Measurements from ENCODE around the gene ZNF532.

The ZNF532 gene

DNA sequence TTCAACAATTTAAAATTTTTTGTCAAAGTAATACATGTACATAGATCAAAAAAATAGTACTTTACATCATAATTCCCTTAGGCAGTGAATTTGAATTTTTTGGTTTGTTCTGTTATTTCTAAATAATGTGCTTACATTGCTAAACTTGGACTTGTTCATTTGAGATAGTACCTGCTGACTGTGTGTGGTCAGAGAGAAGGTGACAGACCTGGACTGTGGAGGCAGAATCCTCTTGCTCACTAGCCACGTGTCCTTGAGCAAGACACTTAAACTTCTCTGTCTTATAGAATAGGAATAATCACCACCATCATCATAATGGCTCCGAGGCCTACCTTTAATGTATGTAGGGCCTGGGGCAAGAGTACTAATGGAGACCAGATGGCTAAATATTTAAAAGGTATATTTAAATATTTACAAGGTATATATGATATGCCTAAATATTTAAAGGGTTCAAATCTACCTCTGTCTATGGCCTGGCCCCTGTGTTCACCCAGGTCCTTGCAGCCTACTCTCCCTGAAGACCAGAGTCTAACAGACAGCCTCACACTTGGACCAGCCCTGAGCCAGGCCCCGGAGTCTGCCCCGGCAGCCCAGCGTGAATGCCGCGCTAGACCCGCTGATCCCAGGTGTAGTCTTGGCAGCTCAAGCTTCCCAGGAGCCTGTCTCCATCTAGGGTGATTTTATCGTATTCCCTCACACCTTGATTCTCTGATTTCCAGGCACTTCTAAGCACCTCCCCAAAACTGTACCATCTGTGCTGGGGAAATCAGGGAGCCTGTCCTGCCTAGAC is 33.5 kb downstream of the ZNF532 start:
- Histone ChIP-seq H3K27me3 (ENCODE audit: control insufficient read depth, insufficient read depth, low read length) (no peaks in the 10 kb centered on the region), H3K36me3 (ENCODE audit: control insufficient read depth, insufficient read depth, low read length) (peaks cover 14% of the 10 kb centered on the region; the same call in 1 of the 2 replicates), H3K4me3 (ENCODE audit: low read length) (no peak overlapping the region), H3K9me3 (ENCODE audit: control insufficient read depth, insufficient read depth, low read length) (no peaks in the 10 kb centered on the region), H3K4me1 (ENCODE audit: control insufficient read depth, insufficient read depth, low read length) (peaks cover 3% of the 10 kb centered on the region), H3K27ac (ENCODE audit: low read length) (no peak overlapping the region)
- DNase-seq (ENCODE audit: low read depth, low spot score), result no peak
- WGBS (ENCODE audit: insufficient coverage, insufficient read length), result no CpG with 5 or more reads among the region's 9 CpGs

DNA sequence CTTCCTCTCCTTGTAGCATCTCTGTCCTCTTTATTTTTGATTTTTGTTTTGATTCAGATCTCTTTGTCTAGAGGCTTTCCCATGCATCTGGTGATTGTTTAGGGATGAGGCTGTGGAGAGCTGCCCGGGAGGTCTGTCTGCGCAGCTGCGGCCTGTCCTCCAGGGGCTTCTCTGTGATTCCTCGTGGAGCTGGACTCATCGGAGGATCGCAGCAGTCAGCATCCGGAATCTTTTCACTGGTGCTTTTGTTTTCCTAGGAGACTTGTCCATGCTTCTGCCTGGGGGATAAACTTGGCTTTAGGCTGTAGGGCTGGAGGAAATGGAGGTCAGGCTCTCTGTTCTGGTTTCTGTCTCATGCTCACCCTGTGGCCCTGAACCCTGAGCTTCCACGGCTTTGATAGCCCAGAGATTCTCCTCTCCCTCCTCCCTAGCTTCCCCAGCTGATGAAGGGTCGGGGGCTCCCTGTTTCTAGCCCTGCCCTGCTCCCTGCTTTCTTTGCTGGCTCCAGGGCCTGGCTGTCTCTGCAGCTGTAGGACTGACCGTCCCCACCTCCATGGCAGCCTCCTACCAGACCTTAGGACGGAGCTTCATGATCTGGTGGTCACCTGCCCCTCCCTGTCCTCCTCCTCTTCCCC is 35.5 kb downstream of the ZNF532 start:
- Histone ChIP-seq H3K27me3 (ENCODE audit: control insufficient read depth, insufficient read depth, low read length) (no peaks in the 10 kb centered on the region), H3K36me3 (ENCODE audit: control insufficient read depth, insufficient read depth, low read length) (peaks cover 16% of the 10 kb centered on the region; the same call in 1 of the 2 replicates), H3K4me1 (ENCODE audit: control insufficient read depth, insufficient read depth, low read length) (peaks cover 2% of the 10 kb centered on the region), H3K27ac (ENCODE audit: low read length) (no peak overlapping the region), H3K9me3 (ENCODE audit: control insufficient read depth, insufficient read depth, low read length) (no peaks in the 10 kb centered on the region), H3K4me3 (ENCODE audit: low read length) (no peak overlapping the region)
- no CpG with 5 or more reads among the region's 11 CpGs for WGBS (ENCODE audit: insufficient coverage, insufficient read length)
- DNase-seq (ENCODE audit: low read depth, low spot score), result no peak

DNA sequence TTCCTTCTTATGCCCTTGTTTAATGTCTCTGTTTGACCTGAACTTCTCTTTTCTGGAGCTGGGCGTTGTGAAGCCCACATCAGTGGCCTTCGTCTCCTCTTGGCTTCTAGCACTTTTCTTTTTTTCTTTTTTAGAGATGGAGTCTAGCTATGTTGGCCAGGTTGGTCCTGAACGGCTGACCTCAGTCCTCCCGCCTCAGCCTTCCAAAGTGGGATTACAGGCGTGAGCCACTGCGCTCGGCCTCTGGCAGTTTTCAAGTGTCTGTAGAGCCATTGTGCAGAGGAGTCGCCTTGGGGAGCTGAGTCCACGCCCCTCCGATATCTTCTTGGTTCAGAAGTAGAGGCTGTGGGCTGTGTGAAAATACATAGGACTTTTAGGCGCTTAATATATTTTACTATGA is 36.5 kb downstream of the ZNF532 start:
- Histone ChIP-seq H3K4me1 (ENCODE audit: control insufficient read depth, insufficient read depth, low read length) (peaks cover 3% of the 10 kb centered on the region), H3K36me3 (ENCODE audit: control insufficient read depth, insufficient read depth, low read length) (peaks cover 19% of the 10 kb centered on the region; the same call in 1 of the 2 replicates)
- WGBS (ENCODE audit: insufficient coverage, insufficient read length), result no CpG with 5 or more reads among the region's 11 CpGs

DNA sequence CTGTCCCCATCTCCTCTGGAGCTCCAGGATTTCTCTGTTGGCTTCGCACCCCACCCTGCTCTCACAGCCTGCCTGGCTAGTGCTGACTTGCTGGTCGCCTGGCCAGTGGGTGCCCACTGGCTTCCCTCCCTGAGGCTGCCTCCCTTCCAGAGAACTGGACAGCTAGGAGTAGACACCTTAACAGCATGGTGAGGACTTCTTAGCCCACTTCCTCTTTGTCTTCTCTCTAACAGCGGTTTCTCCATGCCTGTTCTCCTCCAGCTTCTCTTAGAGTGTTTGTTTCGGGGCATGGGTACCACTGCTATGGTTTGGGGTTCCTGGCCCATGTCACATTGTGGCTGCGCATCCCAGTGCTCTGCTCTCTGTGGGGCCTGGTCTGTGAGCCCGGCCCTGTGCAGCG is 37.1 kb downstream of the ZNF532 start:
- Histone ChIP-seq H3K4me3 (ENCODE audit: low read length) (no peak overlapping the region), H3K4me1 (ENCODE audit: control insufficient read depth, insufficient read depth, low read length) (peaks cover 1% of the 10 kb centered on the region; the same call in 1 of the 2 replicates), H3K9me3 (ENCODE audit: control insufficient read depth, insufficient read depth, low read length) (no peaks in the 10 kb centered on the region), H3K27ac (ENCODE audit: low read length) (no peak overlapping the region), H3K27me3 (ENCODE audit: control insufficient read depth, insufficient read depth, low read length) (no peaks in the 10 kb centered on the region), H3K36me3 (ENCODE audit: control insufficient read depth, insufficient read depth, low read length) (peaks cover 19% of the 10 kb centered on the region; the same call in 1 of the 2 replicates)
- no CpG with 5 or more reads among the region's 7 CpGs for WGBS (ENCODE audit: insufficient coverage, insufficient read length)
- DNase-seq (ENCODE audit: low read depth, low spot score), result no peak

More for the DNA sequence above, 36.5 kb downstream of the ZNF532 start:
- H3K27ac ChIP-seq (ENCODE audit: low read length), result no peak overlapping the region
- no peak overlapping the region for H3K4me3 ChIP-seq (ENCODE audit: low read length)
- no peak for DNase-seq (ENCODE audit: low read depth, low spot score)
- H3K9me3 ChIP-seq (ENCODE audit: control insufficient read depth, insufficient read depth, low read length), result no peaks in the 10 kb centered on the region
- no peaks in the 10 kb centered on the region for H3K27me3 ChIP-seq (ENCODE audit: control insufficient read depth, insufficient read depth, low read length)

DNA sequence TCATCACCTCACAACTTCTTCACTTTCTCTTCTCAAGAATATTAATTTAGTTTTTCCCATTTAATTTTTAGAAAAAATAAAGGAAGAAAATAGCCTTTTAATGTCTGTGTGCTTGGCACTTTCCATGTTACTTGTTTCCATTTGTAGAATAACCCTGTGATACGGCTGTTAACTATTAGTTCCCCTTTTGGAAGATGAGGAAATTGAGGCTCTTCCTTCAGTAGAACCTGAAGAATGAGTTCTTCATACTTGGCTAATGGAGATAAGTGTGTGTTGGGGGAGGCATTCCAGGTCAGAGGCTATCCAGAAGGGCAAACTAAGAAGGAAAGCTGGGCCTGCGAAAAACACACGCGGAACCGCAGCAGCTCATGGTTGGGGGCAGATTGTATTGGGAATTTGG is 38.3 kb downstream of the ZNF532 start:
- Histone ChIP-seq H3K9me3 (ENCODE audit: control insufficient read depth, insufficient read depth, low read length) (no peaks in the 10 kb centered on the region), H3K36me3 (ENCODE audit: control insufficient read depth, insufficient read depth, low read length) (peaks cover 19% of the 10 kb centered on the region; the same call in 1 of the 2 replicates), H3K4me3 (ENCODE audit: low read length) (no peak overlapping the region), H3K27me3 (ENCODE audit: control insufficient read depth, insufficient read depth, low read length) (no peaks in the 10 kb centered on the region), H3K4me1 (ENCODE audit: control insufficient read depth, insufficient read depth, low read length) (peaks cover 1% of the 10 kb centered on the region; the same call in 1 of the 2 replicates), H3K27ac (ENCODE audit: low read length) (no peak overlapping the region)
- no peak for DNase-seq (ENCODE audit: low read depth, low spot score)
- no CpG with 5 or more reads among the region's 5 CpGs for whole genome bisulfite sequencing (ENCODE audit: insufficient coverage, insufficient read length)

DNA sequence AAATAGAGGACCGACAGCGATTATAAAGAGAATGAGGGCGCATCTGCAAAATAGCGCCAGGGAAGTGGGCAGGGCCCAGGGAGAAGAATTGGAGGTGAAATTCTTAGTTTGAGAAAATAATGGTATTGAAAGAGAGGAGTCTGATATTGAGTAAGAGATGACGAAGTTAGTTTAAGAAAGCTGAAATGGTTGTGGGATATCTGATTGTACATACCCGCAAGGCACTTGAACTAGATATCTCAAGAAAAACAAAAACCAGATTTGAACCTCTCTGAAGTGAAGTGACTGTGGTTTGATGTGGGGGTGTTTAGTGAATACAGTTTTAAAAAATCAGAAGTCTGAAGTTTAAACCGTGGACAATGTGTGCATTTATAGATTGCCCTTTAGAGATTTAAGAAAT is 38.9 kb downstream of the ZNF532 start:
- H3K4me3 ChIP-seq (ENCODE audit: low read length), result no peak overlapping the region
- WGBS (ENCODE audit: insufficient coverage, insufficient read length), result 100% methylated on average over 1 of the region's 7 CpGs
- H3K9me3 ChIP-seq (ENCODE audit: control insufficient read depth, insufficient read depth, low read length), result no peaks in the 10 kb centered on the region
- H3K36me3 ChIP-seq (ENCODE audit: control insufficient read depth, insufficient read depth, low read length), result peaks cover 16% of the 10 kb centered on the region; the same call in 1 of the 2 replicates
- peaks cover 1% of the 10 kb centered on the region; the same call in 1 of the 2 replicates for H3K4me1 ChIP-seq (ENCODE audit: control insufficient read depth, insufficient read depth, low read length)
- no peaks in the 10 kb centered on the region for H3K27me3 ChIP-seq (ENCODE audit: control insufficient read depth, insufficient read depth, low read length)
- no peak overlapping the region for H3K27ac ChIP-seq (ENCODE audit: low read length)
- no peak for DNase-seq (ENCODE audit: low read depth, low spot score)

DNA sequence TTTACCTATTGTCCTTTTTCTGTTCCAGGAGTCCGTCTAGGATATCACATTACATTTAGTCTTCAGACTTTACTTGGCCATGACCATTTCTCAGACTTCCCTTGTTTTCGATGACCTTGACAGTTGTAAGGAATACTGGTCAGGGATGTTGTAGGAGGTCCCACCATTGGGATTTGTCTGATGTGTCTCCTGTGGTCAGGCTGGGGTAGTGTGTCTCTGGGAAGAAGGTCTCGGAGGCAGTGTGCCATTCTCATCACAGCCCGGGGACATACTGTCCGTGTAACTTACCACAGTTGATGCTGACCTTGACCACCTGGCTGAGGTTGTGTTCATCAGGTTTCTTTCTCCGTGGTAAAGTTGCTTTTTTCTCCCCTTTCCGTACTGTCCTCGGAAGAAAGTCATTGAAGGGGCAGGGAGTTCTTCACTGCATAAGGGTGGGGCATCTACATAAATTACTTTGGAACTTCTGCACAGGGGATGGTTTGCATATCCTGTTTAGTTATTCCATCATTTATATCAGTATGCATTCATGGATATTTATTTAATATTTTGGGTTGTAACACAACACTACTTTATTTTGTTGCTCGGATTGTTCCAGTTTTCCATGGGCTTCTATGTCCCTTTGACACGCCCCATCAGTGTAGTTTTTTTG is 41.2 kb downstream of the ZNF532 start:
- H3K9me3 ChIP-seq (ENCODE audit: control insufficient read depth, insufficient read depth, low read length), result no peaks in the 10 kb centered on the region
- no peak overlapping the region for H3K4me3 ChIP-seq (ENCODE audit: low read length)
- H3K4me1 ChIP-seq (ENCODE audit: control insufficient read depth, insufficient read depth, low read length), result peaks cover 5% of the 10 kb centered on the region; the same call in 1 of the 2 replicates
- no peak for DNase-seq (ENCODE audit: low read depth, low spot score)
- H3K27ac ChIP-seq (ENCODE audit: low read length), result no peak overlapping the region
- no CpG with 5 or more reads among the region's 10 CpGs for WGBS (ENCODE audit: insufficient coverage, insufficient read length)
- no peaks in the 10 kb centered on the region for H3K27me3 ChIP-seq (ENCODE audit: control insufficient read depth, insufficient read depth, low read length)
- H3K36me3 ChIP-seq (ENCODE audit: control insufficient read depth, insufficient read depth, low read length), result peaks cover 17% of the 10 kb centered on the region; the same call in 1 of the 2 replicates

DNA sequence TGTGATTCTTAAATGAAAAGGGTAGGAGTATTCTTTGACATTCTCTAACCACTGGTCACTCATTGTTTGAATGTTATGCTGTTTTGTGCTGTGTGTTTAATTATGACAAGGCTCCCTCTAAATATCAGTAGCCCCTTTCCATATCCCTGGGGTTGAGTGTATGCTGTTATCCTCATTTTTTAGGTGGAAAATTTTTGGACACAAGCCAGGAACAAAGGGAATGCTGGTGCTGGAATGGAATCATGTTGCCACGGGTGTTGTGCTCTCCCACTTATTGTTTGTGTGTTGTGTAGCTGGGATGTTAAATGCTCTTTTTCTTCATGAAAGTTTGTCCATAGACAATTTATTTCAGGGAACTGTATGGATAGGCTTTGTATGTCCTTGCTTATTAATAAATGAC is 43.3 kb downstream of the ZNF532 start:
- Histone ChIP-seq H3K9me3 (ENCODE audit: control insufficient read depth, insufficient read depth, low read length) (no peaks in the 10 kb centered on the region), H3K4me3 (ENCODE audit: low read length) (no peak overlapping the region), H3K36me3 (ENCODE audit: control insufficient read depth, insufficient read depth, low read length) (peaks cover 10% of the 10 kb centered on the region; the same call in 1 of the 2 replicates), H3K4me1 (ENCODE audit: control insufficient read depth, insufficient read depth, low read length) (peaks cover 8% of the 10 kb centered on the region; the same call in 1 of the 2 replicates), H3K27me3 (ENCODE audit: control insufficient read depth, insufficient read depth, low read length) (no peaks in the 10 kb centered on the region), H3K27ac (ENCODE audit: low read length) (no peak overlapping the region)
- no peak for DNase-seq (ENCODE audit: low read depth, low spot score)
- WGBS (ENCODE audit: insufficient coverage, insufficient read length), result no CpG with 5 or more reads among the region's 1 CpG

DNA sequence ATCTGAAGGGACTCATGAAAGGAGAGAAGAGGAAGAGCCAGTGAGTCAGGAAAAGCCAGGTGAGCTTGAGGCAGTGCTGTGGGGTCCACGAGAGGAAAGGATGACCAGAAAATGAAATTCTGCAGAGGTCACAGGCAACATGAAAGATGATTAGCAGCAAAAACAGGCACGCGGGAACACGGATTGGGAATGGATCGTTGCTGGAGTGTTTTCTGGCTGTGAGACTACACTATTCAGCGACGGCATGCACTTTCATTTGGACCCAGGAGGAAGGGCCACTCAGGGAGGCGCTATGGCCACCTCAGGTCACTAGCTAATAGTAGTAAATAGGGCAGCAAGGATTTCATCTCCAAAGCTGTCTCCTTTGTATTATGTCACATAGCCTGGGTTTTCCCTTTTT is 44.8 kb downstream of the ZNF532 start:
- no peak overlapping the region for H3K4me3 ChIP-seq (ENCODE audit: low read length)

DNA sequence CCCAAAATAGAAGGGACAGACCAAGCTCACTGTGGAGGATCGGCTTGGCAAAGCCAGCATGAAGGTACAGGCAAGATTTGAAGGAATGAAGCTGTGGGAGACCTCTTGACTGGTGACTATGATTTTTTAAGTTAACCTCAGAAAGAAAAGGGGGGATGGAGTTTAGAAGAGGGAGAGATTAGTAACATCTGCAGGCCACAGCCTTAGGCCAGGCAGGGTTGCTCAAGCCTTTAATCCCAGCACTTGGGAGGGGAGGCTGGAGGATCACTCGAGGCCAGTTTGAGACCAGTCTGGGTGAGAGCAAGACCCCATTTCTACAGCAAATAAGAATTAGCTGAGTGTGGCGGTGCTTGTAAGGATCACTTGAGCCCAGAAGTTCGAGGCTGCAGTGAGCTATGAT is 46.6 kb downstream of the ZNF532 start:
- Histone ChIP-seq H3K27ac (ENCODE audit: low read length) (no peak overlapping the region), H3K4me1 (ENCODE audit: control insufficient read depth, insufficient read depth, low read length) (peaks cover 7% of the 10 kb centered on the region; the same call in 1 of the 2 replicates), H3K36me3 (ENCODE audit: control insufficient read depth, insufficient read depth, low read length) (peaks cover 5% of the 10 kb centered on the region; the same call in 1 of the 2 replicates), H3K27me3 (ENCODE audit: control insufficient read depth, insufficient read depth, low read length) (no peaks in the 10 kb centered on the region), H3K9me3 (ENCODE audit: control insufficient read depth, insufficient read depth, low read length) (no peaks in the 10 kb centered on the region), H3K4me3 (ENCODE audit: low read length) (no peak overlapping the region)
- DNase-seq (ENCODE audit: low read depth, low spot score), result no peak
- WGBS (ENCODE audit: insufficient coverage, insufficient read length), result no CpG with 5 or more reads among the region's 4 CpGs

More for the DNA sequence above, 44.8 kb downstream of the ZNF532 start:
- no peak for DNase-seq (ENCODE audit: low read depth, low spot score)
- no peak overlapping the region for H3K27ac ChIP-seq (ENCODE audit: low read length)
- no peaks in the 10 kb centered on the region for H3K27me3 ChIP-seq (ENCODE audit: control insufficient read depth, insufficient read depth, low read length)
- H3K4me1 ChIP-seq (ENCODE audit: control insufficient read depth, insufficient read depth, low read length), result peaks cover 8% of the 10 kb centered on the region; the same call in 1 of the 2 replicates
- H3K36me3 ChIP-seq (ENCODE audit: control insufficient read depth, insufficient read depth, low read length), result peaks cover 10% of the 10 kb centered on the region; the same call in 1 of the 2 replicates
- no CpG with 5 or more reads among the region's 8 CpGs for WGBS (ENCODE audit: insufficient coverage, insufficient read length)
- H3K9me3 ChIP-seq (ENCODE audit: control insufficient read depth, insufficient read depth, low read length), result no peaks in the 10 kb centered on the region
